GM21381 (cell line): ENCODE measurements around the gene SPR.
A peak's percentile ranks its signal among the peaks of the same experiment; 100 is the strongest.
"Not testable (repeated sequence)": the region's sequence is repeated elsewhere in the genome, so short reads cannot be mapped to it uniquely, and the experiment has no call there.

ENCODE experiments used
- ATAC-seq: cut with Tn5 transposase; IDR thresholded peaks from one replicate; pipeline ENCODE4 v1.9.1; 2021; ENCODE audit warnings: mild to moderate bottlenecking, moderate library complexity; ENCODE audit not compliant: unreplicated experiment

Gene SPR

GRCh38 chr2:72888438-72889202 lies 1.4 kb downstream of the SPR start:
- ATAC-seq: no peak

- no peak for ATAC-seq
Measured at GRCh38 chr2:72889991-72890390, 2.8 kb downstream of the SPR start.

- ATAC-seq: no peak
Measured at GRCh38 chr2:72891091-72891818, 4.0 kb downstream of the SPR start.

GRCh38 chr2:72892506-72893173 lies 5.4 kb downstream of the SPR start:
- peak; percentile 52 for ATAC-seq

GRCh38 chr2:72893594-72894319 lies 6.5 kb downstream of the SPR start:
- peak; percentile 54 for ATAC-seq

- no peak for ATAC-seq
Measured at GRCh38 chr2:72894514-72894913, 7.3 kb downstream of the SPR start.

GRCh38 chr2:72895154-72895553 lies 7.9 kb downstream of the SPR start:
- no peak for ATAC-seq

- no peak for ATAC-seq
Measured at GRCh38 chr2:72895759-72896281, 8.6 kb downstream of the SPR start.

GRCh38 chr2:72896446-72896845 lies 9.2 kb downstream of the SPR start:
- ATAC-seq: no peak

GRCh38 chr2:72897785-72898584 lies 10.8 kb downstream of the SPR start:
- ATAC-seq: no peak

- ATAC-seq: no peak
Measured at GRCh38 chr2:72898585-72898906, 11.3 kb downstream of the SPR start.

GRCh38 chr2:72900191-72900825 lies 13.1 kb downstream of the SPR start:
- ATAC-seq: no peak

GRCh38 chr2:72901426-72901825 lies 14.2 kb downstream of the SPR start:
- no peak for ATAC-seq

GRCh38 chr2:72907369-72907768 lies 20.2 kb downstream of the SPR start:
- not testable (repeated sequence) for ATAC-seq

GRCh38 chr2:72908741-72909140 lies 21.5 kb downstream of the SPR start:
- ATAC-seq: no peak

- no peak for ATAC-seq
Measured at GRCh38 chr2:72911256-72911655, 24.0 kb downstream of the SPR start.

- ATAC-seq: no peak
Measured at GRCh38 chr2:72913486-72914205, 26.4 kb downstream of the SPR start.

GRCh38 chr2:72914206-72914559 lies 27.0 kb downstream of the SPR start:
- no peak for ATAC-seq

GRCh38 chr2:72914589-72915319 lies 27.5 kb downstream of the SPR start:
- ATAC-seq: no peak
